WTC11 (cell line): ENCODE results near the gene SPANXB1.
"Not testable (repeated sequence)": the region's sequence is repeated elsewhere in the genome, so short reads cannot be mapped to it uniquely, and the experiment has no call there.

ENCODE experiments used
- CREB1 ChIP-seq: sonication (generic); formaldehyde crosslinking; IDR thresholded peaks from 2 replicates; pipeline ENCODE4 v1.8.0; 2023; ENCODE audit warnings: mild to moderate bottlenecking, missing genetic modification reagents
- ZNF121 ChIP-seq: sonication (generic); formaldehyde crosslinking; IDR thresholded peaks from 2 replicates; pipeline ENCODE4 v1.8.0; 2023; ENCODE audit warnings: missing genetic modification reagents
- ZNF317 ChIP-seq: sonication (generic); formaldehyde crosslinking; IDR thresholded peaks from 2 replicates; pipeline ENCODE4 v1.8.1; 2023; ENCODE audit warnings: low read depth, mild to moderate bottlenecking, moderate library complexity, missing genetic modification reagents, borderline replicate concordance
- TF ChIP-seq, protein P1 (sequence below): fragments of 200-600 bp; IDR thresholded peaks from 2 replicates; pipeline ENCODE4 v1.8.0; 2022; ENCODE audit warnings: antibody characterized with exemption

DNA sequence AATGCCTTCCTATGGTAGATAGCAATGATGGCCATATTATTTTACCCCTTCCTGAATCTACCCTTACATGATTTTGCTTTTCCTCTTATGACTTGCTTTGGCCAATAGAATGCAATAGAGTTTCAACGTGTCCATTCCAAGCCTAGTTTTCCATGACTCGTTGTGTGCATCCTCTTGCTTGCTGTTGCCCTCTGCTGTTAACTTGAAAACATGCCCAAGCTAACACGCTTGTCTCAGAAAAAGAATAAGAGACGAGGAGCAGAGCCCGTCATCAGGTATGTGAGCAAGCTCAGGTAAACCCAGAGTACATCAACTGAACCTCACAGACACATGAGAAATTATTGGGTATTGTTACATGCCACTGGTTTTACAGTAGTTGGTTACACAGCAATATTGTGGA, 49.7 kb downstream of the SPANXB1 start:
- not testable (repeated sequence) for TF ChIP-seq ZNF317 (CRISPR knock-in tag); CREB1; ZNF121
- TF ChIP-seq, protein P1, sequence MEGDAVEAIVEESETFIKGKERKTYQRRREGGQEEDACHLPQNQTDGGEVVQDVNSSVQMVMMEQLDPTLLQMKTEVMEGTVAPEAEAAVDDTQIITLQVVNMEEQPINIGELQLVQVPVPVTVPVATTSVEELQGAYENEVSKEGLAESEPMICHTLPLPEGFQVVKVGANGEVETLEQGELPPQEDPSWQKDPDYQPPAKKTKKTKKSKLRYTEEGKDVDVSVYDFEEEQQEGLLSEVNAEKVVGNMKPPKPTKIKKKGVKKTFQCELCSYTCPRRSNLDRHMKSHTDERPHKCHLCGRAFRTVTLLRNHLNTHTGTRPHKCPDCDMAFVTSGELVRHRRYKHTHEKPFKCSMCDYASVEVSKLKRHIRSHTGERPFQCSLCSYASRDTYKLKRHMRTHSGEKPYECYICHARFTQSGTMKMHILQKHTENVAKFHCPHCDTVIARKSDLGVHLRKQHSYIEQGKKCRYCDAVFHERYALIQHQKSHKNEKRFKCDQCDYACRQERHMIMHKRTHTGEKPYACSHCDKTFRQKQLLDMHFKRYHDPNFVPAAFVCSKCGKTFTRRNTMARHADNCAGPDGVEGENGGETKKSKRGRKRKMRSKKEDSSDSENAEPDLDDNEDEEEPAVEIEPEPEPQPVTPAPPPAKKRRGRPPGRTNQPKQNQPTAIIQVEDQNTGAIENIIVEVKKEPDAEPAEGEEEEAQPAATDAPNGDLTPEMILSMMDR = not testable (repeated sequence)
